NCI-H2081 treated with DMSO at 0.1 percent for 48 hours (cell line): ENCODE results near the gene OCA2.
"Not testable (repeated sequence)": the region's sequence is repeated elsewhere in the genome, so short reads cannot be mapped to it uniquely, and the experiment has no call there.

Experiments
- DNase-seq: peaks from one replicate; lab custom pipeline; 2025; lab: John Stamatoyannopoulos, UW

OCA2 gene

GRCh38 chr15:28022181-28022580, 76.9 kb downstream of the OCA2 start:
- no peak for DNase-seq

- peak; percentile 62 for DNase-seq
Measured at GRCh38 chr15:28021281-28022039, 77.7 kb downstream of the OCA2 start.

- DNase-seq = no peak
Measured at GRCh38 chr15:28020644-28021043, 78.5 kb downstream of the OCA2 start.

GRCh38 chr15:28019594-28020309, 79.4 kb downstream of the OCA2 start:
- no peak for DNase-seq

- no peak for DNase-seq
Measured at GRCh38 chr15:28018291-28019044, 80.6 kb downstream of the OCA2 start.

GRCh38 chr15:28017423-28017924, 81.6 kb downstream of the OCA2 start:
- no peak for DNase-seq

GRCh38 chr15:28015855-28016254, 83.3 kb downstream of the OCA2 start:
- no peak for DNase-seq

GRCh38 chr15:28014623-28015200, 84.4 kb downstream of the OCA2 start:
- DNase-seq = no peak

GRCh38 chr15:28013976-28014375, 85.1 kb downstream of the OCA2 start:
- no peak for DNase-seq

- DNase-seq = no peak
Measured at GRCh38 chr15:28013480-28013879, 85.6 kb downstream of the OCA2 start.

- no peak for DNase-seq
Measured at GRCh38 chr15:28012231-28012630, 86.9 kb downstream of the OCA2 start.

GRCh38 chr15:28008175-28008574, 90.9 kb downstream of the OCA2 start:
- DNase-seq = not testable (repeated sequence)

GRCh38 chr15:28006116-28006905, 92.8 kb downstream of the OCA2 start:
- no peak for DNase-seq

GRCh38 chr15:28005004-28005527, 94.0 kb downstream of the OCA2 start:
- no peak for DNase-seq

- DNase-seq = no peak
Measured at GRCh38 chr15:28004143-28005003, 94.7 kb downstream of the OCA2 start.

- no peak for DNase-seq
Measured at GRCh38 chr15:28003302-28004037, 95.6 kb downstream of the OCA2 start.

GRCh38 chr15:28002867-28003266, 96.2 kb downstream of the OCA2 start:
- DNase-seq = no peak

- DNase-seq = no peak
Measured at GRCh38 chr15:28002136-28002861, 96.8 kb downstream of the OCA2 start.

GRCh38 chr15:28001641-28002040, 97.5 kb downstream of the OCA2 start:
- no peak for DNase-seq
